ENCODE results near the gene PPDPF. TPM values are rescaled to one million over a fixed set of nuclear protein-coding genes. Genes with fewer than 3 reads are reported as not detected.

PPDPF gene
- total and polyA plus RNA-seq, 3 donors from 2014 or later: 207 to 529 (median 431) TPM

GRCh38 chr20:63483834-63484233 lies 36.7 kb upstream of the PPDPF start:
- Histone ChIP-seq H3K4me3 (no peak overlapping the region), H3K27me3 (no peaks in the 10 kb centered on the region), H3K4me1 (no peaks in the 10 kb centered on the region), H3K9me3 (no peaks in the 10 kb centered on the region), H3K36me3 (ENCODE audit: low read depth, missing control alignments) (no peaks in the 10 kb centered on the region), H3K27ac (no peak overlapping the region)
- 69 to 78% methylated on average over 7 to 12 of the region's 12 CpGs for WGBS, 2 donors
- intact Hi-C loops (cut with DNase I; ENCODE audit: low total_unique reads): no loop called here
- DNase-seq: no peak
- TF ChIP-seq CTCF (IDR thresholded peaks at IDR 0.05): no peak
- TF ChIP-seq POLR2A (IDR thresholded peaks at IDR 0.05): no peak

DNA sequence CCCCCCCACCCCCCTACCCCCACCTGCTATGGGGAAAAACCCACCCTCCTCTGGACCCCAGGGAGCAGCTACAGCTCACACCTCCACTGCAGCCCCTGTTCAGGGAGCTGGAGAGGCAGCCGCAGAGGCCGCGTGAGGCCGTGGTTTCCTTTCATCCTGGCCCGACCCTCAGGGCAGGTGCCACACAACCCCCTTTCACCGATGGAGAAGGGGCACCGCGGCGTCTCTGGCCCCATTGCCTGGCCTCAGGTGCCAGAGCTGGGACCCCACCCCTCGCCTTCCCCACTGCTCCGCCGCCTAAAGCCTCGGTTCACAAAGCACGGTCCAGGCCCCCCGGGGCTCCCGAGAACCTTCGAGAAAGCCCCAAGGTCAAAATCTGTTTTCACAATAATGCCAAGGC lies 36.3 kb upstream of the PPDPF start:
- Histone ChIP-seq H3K27me3 (no peaks in the 10 kb centered on the region), H3K4me1 (no peaks in the 10 kb centered on the region), H3K27ac (no peak overlapping the region), H3K4me3 (no peak overlapping the region), H3K36me3 (ENCODE audit: low read depth, missing control alignments) (no peaks in the 10 kb centered on the region), H3K9me3 (no peaks in the 10 kb centered on the region)
- TF ChIP-seq CTCF (IDR thresholded peaks at IDR 0.05) (no peak), POLR2A (IDR thresholded peaks at IDR 0.05) (no peak)
- DNase-seq: no peak
- WGBS, 2 donors: 30 to 45% methylated on average over 2 to 17 of the region's 17 CpGs
- intact Hi-C loops (cut with DNase I; ENCODE audit: low total_unique reads): no loop called here

DNA sequence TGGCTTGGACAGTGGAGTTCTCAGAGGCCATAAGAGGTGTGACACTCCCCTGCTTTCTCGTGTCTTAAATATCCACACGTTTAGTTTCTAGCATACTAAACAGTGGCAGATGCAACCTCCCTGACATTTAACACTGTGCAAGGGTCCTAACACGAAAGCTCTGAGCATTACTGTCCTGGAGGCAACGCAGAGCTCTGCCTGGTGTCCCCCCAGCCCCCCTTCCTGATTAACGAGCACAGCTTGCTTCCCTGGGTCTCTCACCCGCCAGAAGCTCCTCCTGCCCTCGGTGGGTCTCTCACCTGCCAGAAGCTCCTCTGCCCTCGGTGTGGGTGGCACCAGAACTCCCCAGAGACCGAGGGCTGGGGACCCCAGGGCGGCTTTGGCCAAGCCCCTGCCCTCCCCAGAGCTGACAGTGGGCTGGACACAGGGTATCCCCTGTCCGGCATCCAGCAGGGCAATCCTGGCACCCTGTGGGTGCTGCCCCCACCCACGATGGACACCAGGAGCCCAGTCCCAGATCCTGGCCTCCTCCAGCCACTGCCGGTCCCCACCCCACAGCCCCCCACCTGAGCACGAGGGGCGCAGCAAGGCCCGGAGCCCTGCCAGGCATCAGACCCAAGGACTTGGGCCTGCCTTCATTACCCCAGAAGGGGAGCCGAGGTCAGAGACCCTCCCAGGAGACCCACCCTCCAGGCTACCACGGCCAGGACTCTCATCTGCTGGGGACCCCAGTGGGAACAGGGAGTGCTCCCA lies 35.7 kb upstream of the PPDPF start:
- Histone ChIP-seq H3K9me3 (no peaks in the 10 kb centered on the region), H3K36me3 (ENCODE audit: low read depth, missing control alignments) (no peaks in the 10 kb centered on the region), H3K27ac (no peak overlapping the region), H3K4me1 (no peaks in the 10 kb centered on the region), H3K27me3 (no peaks in the 10 kb centered on the region), H3K4me3 (no peak overlapping the region)
- intact Hi-C loops (cut with DNase I; ENCODE audit: low total_unique reads): no loop called here
- no peak for TF ChIP-seq POLR2A (IDR thresholded peaks at IDR 0.05)
- TF ChIP-seq CTCF (IDR thresholded peaks at IDR 0.05): no peak
- DNase-seq: no peak
- 33 to 57% methylated on average over 5 to 17 of the region's 18 CpGs for WGBS, 2 donors

DNA sequence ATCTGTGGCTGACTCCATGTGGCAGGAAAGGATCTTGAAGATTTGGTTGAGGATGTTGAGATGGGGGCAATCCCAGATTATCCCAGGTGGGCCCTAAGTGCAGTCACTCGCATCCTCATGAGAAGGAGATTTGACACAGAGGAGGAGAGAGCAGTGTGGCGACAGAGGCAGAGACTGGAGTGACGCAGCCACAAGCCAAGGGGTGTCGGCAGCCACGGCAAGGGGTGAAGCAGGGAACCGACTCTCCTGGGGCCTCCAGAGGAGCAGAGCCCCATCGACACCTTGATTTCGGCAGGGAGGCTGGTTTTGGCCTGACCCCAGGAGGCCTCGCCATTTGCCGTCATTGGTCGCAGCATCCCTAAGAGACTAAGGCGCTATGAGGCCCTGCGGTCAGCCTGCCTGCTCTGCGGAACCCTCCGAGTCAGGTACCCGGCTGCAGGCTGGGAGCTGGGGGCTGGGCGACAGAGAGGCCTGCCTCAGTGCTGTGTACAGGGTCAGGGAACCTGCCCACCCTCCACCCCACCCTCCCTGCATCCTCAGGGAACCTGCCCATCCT lies 34.2 kb upstream of the PPDPF start:
- no peaks in the 10 kb centered on the region for H3K36me3 ChIP-seq (ENCODE audit: low read depth, missing control alignments)
- DNase-seq: no peak
- intact Hi-C loops (cut with DNase I; ENCODE audit: low total_unique reads): no loop called here
- no peaks in the 10 kb centered on the region for H3K27me3 ChIP-seq
- 89 to 97% methylated on average over 17 of the region's 17 CpGs for WGBS, 2 donors
- H3K4me3 ChIP-seq: no peak overlapping the region
- H3K27ac ChIP-seq: no peak overlapping the region
- no peak for TF ChIP-seq POLR2A (IDR thresholded peaks at IDR 0.05)
- TF ChIP-seq CTCF (IDR thresholded peaks at IDR 0.05): no peak
- H3K9me3 ChIP-seq: no peaks in the 10 kb centered on the region
- H3K4me1 ChIP-seq: no peaks in the 10 kb centered on the region

Data from testis (tissue), 3 donors.